GM23338 (cell line): ENCODE measurements around the gene ANO4.

Source experiments
- CREB1 ChIP-seq: fragments of 250-450 bp; sonication (Bioruptor Pico); IDR thresholded peaks from 2 replicates; pipeline ENCODE4 v1.5.0; 2020; ENCODE audit warnings: low read depth, mild to moderate bottlenecking, moderate library complexity
- EZH2 ChIP-seq: fragments of 200-600 bp; sonication (generic); IDR thresholded peaks from one replicate; pipeline ENCODE4 v1.8.0; 2017; ENCODE audit warnings: antibody characterized with exemption, mild to moderate bottlenecking, low read depth; ENCODE audit not compliant: unreplicated experiment
- EZH2phosphoT487 ChIP-seq: fragments of 200-600 bp; sonication (generic); IDR thresholded peaks from one replicate; pipeline ENCODE4 v1.8.1; 2018; ENCODE audit warnings: antibody characterized with exemption; ENCODE audit not compliant: unreplicated experiment
- JUNB ChIP-seq: IDR thresholded peaks from one replicate; pipeline ENCODE4 v1.6.1; 2016; ENCODE audit warnings: antibody characterized with exemption; ENCODE audit not compliant: unreplicated experiment
- NANOG ChIP-seq: IDR thresholded peaks from 2 replicates; pipeline ENCODE4 v1.6.1; 2016; ENCODE audit warnings: antibody characterized with exemption, borderline replicate concordance
- POLR2AphosphoS5 ChIP-seq: IDR thresholded peaks from 2 replicates; pipeline ENCODE4 v1.6.1; 2016; ENCODE audit warnings: antibody characterized with exemption, low read depth
- STAT1 ChIP-seq: IDR thresholded peaks from one replicate; pipeline ENCODE4 v1.6.1; 2016; ENCODE audit warnings: antibody characterized with exemption; ENCODE audit not compliant: unreplicated experiment
- ZNF114 ChIP-seq: fragments of 250-450 bp; sonication (Bioruptor Pico); IDR thresholded peaks from 2 replicates; pipeline ENCODE4 v1.5.0; 2020; ENCODE audit warnings: mild to moderate bottlenecking, moderate library complexity
- ZNF331 ChIP-seq: fragments of 250-450 bp; sonication (Bioruptor Pico); IDR thresholded peaks from 2 replicates; pipeline ENCODE4 v1.5.0; 2020; ENCODE audit warnings: low read depth, mild to moderate bottlenecking, moderate library complexity
- TF ChIP-seq, protein P1 (sequence below), 2 experiments: fragments of 200-600 bp in 1 of 2; sonication (generic) in 1 of 2; conservative IDR thresholded peaks; 2 replicates each; pipeline versions ENCODE4 v1.5.1 to v1.6.1; 2016 to 2017; ENCODE audit warnings: antibody characterized with exemption in 2 of 2, low read depth in 2 of 2, mild to moderate bottlenecking in 2 of 2, moderate library complexity in 1 of 2
- TF ChIP-seq, protein P2 (sequence below): IDR thresholded peaks from one replicate; pipeline ENCODE4 v1.6.1; 2018; ENCODE audit warnings: antibody characterized with exemption; ENCODE audit not compliant: unreplicated experiment
- TF ChIP-seq, protein P3 (sequence below): IDR thresholded peaks from 2 replicates; pipeline ENCODE4 v1.6.1; 2016; ENCODE audit warnings: antibody characterized with exemption
- TF ChIP-seq, protein P4 (sequence below): fragments of 250-450 bp; sonication (Bioruptor Pico); IDR thresholded peaks from 2 replicates; pipeline ENCODE4 v1.5.0; 2020; ENCODE audit warnings: mild to moderate bottlenecking, moderate library complexity

DNA sequence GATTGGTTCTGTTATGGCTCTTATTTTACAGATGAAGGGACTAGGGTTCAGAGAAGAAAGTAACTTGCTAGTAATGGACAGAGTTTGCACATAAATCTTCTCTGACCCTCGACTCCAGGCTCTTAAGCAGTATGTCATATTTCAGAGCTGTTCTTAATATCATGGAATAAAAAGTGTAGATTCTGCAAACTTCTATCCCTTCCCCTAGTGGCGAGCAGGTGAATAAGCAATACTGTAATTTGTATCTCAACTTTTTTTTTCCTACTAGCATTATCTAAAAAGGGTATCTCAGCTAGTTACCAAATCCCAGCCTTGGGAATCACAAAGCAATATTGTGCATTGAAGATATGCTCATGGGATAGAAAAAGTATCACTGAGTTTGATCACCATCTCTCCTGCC is 83.2 kb downstream of the ANO4 start:
- TF ChIP-seq, protein P1, sequence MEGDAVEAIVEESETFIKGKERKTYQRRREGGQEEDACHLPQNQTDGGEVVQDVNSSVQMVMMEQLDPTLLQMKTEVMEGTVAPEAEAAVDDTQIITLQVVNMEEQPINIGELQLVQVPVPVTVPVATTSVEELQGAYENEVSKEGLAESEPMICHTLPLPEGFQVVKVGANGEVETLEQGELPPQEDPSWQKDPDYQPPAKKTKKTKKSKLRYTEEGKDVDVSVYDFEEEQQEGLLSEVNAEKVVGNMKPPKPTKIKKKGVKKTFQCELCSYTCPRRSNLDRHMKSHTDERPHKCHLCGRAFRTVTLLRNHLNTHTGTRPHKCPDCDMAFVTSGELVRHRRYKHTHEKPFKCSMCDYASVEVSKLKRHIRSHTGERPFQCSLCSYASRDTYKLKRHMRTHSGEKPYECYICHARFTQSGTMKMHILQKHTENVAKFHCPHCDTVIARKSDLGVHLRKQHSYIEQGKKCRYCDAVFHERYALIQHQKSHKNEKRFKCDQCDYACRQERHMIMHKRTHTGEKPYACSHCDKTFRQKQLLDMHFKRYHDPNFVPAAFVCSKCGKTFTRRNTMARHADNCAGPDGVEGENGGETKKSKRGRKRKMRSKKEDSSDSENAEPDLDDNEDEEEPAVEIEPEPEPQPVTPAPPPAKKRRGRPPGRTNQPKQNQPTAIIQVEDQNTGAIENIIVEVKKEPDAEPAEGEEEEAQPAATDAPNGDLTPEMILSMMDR (conservative IDR thresholded peaks at IDR 0.05; ENCODE audit: low read depth in 2 of 2), result peak; percentile 34 to 78; a peak in 3 of 4 replicates
- TF ChIP-seq POLR2AphosphoS5 (no peak), CREB1 (CRISPR knock-in tag) (no peak), STAT1 (no peak), EZH2 (no peak), EZH2phosphoT487 (no peak), ZNF331 (CRISPR knock-in tag) (no peak), NANOG (no peak), JUNB (no peak), ZNF114 (CRISPR knock-in tag) (no peak)
- TF ChIP-seq, protein P2, sequence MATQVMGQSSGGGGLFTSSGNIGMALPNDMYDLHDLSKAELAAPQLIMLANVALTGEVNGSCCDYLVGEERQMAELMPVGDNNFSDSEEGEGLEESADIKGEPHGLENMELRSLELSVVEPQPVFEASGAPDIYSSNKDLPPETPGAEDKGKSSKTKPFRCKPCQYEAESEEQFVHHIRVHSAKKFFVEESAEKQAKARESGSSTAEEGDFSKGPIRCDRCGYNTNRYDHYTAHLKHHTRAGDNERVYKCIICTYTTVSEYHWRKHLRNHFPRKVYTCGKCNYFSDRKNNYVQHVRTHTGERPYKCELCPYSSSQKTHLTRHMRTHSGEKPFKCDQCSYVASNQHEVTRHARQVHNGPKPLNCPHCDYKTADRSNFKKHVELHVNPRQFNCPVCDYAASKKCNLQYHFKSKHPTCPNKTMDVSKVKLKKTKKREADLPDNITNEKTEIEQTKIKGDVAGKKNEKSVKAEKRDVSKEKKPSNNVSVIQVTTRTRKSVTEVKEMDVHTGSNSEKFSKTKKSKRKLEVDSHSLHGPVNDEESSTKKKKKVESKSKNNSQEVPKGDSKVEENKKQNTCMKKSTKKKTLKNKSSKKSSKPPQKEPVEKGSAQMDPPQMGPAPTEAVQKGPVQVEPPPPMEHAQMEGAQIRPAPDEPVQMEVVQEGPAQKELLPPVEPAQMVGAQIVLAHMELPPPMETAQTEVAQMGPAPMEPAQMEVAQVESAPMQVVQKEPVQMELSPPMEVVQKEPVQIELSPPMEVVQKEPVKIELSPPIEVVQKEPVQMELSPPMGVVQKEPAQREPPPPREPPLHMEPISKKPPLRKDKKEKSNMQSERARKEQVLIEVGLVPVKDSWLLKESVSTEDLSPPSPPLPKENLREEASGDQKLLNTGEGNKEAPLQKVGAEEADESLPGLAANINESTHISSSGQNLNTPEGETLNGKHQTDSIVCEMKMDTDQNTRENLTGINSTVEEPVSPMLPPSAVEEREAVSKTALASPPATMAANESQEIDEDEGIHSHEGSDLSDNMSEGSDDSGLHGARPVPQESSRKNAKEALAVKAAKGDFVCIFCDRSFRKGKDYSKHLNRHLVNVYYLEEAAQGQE, result no peak
- TF ChIP-seq, protein P3, sequence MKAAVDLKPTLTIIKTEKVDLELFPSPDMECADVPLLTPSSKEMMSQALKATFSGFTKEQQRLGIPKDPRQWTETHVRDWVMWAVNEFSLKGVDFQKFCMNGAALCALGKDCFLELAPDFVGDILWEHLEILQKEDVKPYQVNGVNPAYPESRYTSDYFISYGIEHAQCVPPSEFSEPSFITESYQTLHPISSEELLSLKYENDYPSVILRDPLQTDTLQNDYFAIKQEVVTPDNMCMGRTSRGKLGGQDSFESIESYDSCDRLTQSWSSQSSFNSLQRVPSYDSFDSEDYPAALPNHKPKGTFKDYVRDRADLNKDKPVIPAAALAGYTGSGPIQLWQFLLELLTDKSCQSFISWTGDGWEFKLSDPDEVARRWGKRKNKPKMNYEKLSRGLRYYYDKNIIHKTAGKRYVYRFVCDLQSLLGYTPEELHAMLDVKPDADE, result no peak
- TF ChIP-seq, protein P4, sequence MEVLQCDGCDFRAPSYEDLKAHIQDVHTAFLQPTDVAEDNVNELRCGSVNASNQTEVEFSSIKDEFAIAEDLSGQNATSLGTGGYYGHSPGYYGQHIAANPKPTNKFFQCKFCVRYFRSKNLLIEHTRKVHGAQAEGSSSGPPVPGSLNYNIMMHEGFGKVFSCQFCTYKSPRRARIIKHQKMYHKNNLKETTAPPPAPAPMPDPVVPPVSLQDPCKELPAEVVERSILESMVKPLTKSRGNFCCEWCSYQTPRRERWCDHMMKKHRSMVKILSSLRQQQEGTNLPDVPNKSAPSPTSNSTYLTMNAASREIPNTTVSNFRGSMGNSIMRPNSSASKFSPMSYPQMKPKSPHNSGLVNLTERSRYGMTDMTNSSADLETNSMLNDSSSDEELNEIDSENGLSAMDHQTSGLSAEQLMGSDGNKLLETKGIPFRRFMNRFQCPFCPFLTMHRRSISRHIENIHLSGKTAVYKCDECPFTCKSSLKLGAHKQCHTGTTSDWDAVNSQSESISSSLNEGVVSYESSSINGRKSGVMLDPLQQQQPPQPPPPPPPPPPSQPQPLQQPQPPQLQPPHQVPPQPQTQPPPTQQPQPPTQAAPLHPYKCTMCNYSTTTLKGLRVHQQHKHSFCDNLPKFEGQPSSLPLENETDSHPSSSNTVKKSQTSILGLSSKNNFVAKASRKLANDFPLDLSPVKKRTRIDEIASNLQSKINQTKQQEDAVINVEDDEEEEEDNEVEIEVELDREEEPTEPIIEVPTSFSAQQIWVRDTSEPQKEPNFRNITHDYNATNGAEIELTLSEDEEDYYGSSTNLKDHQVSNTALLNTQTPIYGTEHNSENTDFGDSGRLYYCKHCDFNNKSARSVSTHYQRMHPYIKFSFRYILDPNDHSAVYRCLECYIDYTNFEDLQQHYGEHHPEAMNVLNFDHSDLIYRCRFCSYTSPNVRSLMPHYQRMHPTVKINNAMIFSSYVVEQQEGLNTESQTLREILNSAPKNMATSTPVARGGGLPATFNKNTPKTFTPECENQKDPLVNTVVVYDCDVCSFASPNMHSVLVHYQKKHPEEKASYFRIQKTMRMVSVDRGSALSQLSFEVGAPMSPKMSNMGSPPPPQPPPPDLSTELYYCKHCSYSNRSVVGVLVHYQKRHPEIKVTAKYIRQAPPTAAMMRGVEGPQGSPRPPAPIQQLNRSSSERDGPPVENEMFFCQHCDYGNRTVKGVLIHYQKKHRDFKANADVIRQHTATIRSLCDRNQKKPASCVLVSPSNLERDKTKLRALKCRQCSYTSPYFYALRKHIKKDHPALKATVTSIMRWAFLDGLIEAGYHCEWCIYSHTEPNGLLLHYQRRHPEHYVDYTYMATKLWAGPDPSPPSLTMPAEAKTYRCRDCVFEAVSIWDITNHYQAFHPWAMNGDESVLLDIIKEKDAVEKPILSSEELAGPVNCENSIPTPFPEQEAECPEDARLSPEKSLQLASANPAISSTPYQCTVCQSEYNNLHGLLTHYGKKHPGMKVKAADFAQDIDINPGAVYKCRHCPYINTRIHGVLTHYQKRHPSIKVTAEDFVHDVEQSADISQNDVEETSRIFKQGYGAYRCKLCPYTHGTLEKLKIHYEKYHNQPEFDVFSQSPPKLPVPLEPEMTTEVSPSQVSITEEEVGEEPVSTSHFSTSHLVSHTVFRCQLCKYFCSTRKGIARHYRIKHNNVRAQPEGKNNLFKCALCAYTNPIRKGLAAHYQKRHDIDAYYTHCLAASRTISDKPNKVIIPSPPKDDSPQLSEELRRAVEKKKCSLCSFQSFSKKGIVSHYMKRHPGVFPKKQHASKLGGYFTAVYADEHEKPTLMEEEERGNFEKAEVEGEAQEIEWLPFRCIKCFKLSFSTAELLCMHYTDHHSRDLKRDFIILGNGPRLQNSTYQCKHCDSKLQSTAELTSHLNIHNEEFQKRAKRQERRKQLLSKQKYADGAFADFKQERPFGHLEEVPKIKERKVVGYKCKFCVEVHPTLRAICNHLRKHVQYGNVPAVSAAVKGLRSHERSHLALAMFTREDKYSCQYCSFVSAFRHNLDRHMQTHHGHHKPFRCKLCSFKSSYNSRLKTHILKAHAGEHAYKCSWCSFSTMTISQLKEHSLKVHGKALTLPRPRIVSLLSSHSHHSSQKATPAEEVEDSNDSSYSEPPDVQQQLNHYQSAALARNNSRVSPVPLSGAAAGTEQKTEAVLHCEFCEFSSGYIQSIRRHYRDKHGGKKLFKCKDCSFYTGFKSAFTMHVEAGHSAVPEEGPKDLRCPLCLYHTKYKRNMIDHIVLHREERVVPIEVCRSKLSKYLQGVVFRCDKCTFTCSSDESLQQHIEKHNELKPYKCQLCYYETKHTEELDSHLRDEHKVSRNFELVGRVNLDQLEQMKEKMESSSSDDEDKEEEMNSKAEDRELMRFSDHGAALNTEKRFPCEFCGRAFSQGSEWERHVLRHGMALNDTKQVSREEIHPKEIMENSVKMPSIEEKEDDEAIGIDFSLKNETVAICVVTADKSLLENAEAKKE (CRISPR knock-in tag), result no peak
